Measurements from ENCODE around the gene EARS2.
"Not testable (repeated sequence)": the region's sequence is repeated elsewhere in the genome, so short reads cannot be mapped to it uniquely, and the experiment has no call there.

DNA sequence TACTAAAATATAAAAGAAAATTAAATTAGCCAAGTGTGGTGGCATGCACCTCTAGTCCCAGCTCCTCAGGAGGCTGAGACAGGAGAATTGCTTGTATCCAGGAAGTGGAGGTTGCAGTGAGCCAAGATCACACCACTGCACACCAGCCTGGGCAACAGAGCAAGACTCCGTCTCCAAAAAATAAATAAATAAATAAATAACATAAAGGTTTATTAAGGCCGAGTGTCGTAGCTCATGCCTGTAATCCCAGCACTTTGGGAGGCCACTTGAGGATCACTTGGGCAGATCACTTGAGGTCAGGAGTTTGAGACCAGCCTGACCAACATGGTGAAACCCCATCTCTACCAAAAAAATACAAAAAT lies 16.4 kb downstream of the EARS2 start:
- TF ChIP-seq L3MBTL2 (conservative IDR thresholded peaks at IDR 0.05); TARDBP (IDR thresholded peaks at IDR 0.05); LEF1 (IDR thresholded peaks at IDR 0.05; ENCODE audit: borderline replicate concordance); BHLHE40 (IDR thresholded peaks at IDR 0.05; ENCODE audit: borderline replicate concordance); HDGF (IDR thresholded peaks at IDR 0.05; ENCODE audit: borderline replicate concordance); ARNT (IDR thresholded peaks at IDR 0.05); ELF4 (IDR thresholded peaks at IDR 0.05); SP1 (IDR thresholded peaks at IDR 0.05): not testable (repeated sequence)
- TF ChIP-seq, protein P1, sequence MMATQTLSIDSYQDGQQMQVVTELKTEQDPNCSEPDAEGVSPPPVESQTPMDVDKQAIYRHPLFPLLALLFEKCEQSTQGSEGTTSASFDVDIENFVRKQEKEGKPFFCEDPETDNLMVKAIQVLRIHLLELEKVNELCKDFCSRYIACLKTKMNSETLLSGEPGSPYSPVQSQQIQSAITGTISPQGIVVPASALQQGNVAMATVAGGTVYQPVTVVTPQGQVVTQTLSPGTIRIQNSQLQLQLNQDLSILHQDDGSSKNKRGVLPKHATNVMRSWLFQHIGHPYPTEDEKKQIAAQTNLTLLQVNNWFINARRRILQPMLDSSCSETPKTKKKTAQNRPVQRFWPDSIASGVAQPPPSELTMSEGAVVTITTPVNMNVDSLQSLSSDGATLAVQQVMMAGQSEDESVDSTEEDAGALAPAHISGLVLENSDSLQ (IDR thresholded peaks at IDR 0.05), result not testable (repeated sequence)
